HCT116 (cell line): ENCODE results near the gene AKAP13.

Source experiments
- CTCF ChIP-seq, 3 experiments: fragments of 200-600 bp in 1 of 3; sonication (generic) in 1 of 3; IDR thresholded peaks in 2 of 3; conservative IDR thresholded peaks in 1 of 3; 2 replicates each; pipeline ENCODE4 v1.5.1; 2012 to 2017; ENCODE audit warnings: low read depth in 2 of 3, low read length in 2 of 3, antibody characterized with exemption in 1 of 3, borderline replicate concordance in 1 of 3, control low read depth in 1 of 3, mild to moderate bottlenecking in 1 of 3, mixed read lengths in 1 of 3, mixed run types in 1 of 3, moderate library complexity in 1 of 3; ENCODE audit not compliant: insufficient read depth in 1 of 3
- EZH2 ChIP-seq: fragments of 200-600 bp; sonication (generic); IDR thresholded peaks from 2 replicates; pipeline ENCODE4 v1.6.1; 2017; ENCODE audit warnings: antibody characterized with exemption, mixed run types
- EZH2phosphoT487 ChIP-seq: fragments of 200-600 bp; IDR thresholded peaks from 2 replicates; pipeline ENCODE4 v1.6.1; 2018; ENCODE audit warnings: antibody characterized with exemption, borderline replicate concordance
- JUND ChIP-seq: IDR thresholded peaks from 2 replicates; pipeline ENCODE4 v1.6.1; 2012
- SRF ChIP-seq: IDR thresholded peaks from 2 replicates; pipeline ENCODE4 v1.6.1; 2012; ENCODE audit warnings: low read depth

- TF ChIP-seq EZH2, result no peak
- TF ChIP-seq CTCF (IDR thresholded peaks at IDR 0.05 in 2 of 3, conservative IDR thresholded peaks at IDR 0.05 in 1 of 3; ENCODE audit: borderline replicate concordance in 1 of 3, insufficient read depth in 1 of 3, low read depth in 2 of 3, low read length in 2 of 3), result no peak
- no peak for TF ChIP-seq SRF
- TF ChIP-seq EZH2phosphoT487, result no peak
- no peak for TF ChIP-seq JUND
These were observed 147.5 kb downstream of the AKAP13 start for GRCh38 chr15:85527895-85528294.
